Ishikawa (cell line): ENCODE measurements around the gene OSBP.

ENCODE experiments used
- CEBPB ChIP-seq: IDR thresholded peaks from 2 replicates; pipeline ENCODE4 v1.6.1; 2012
- CREB1 ChIP-seq: IDR thresholded peaks from 2 replicates; pipeline ENCODE4 v1.6.1; 2012; ENCODE audit warnings: low read depth
- EGR1 ChIP-seq: IDR thresholded peaks from 2 replicates; pipeline ENCODE4 v1.6.1; 2012
- EP300 ChIP-seq: IDR thresholded peaks from 2 replicates; pipeline ENCODE4 v1.6.1; 2012; ENCODE audit warnings: borderline replicate concordance
- FOXM1 ChIP-seq: IDR thresholded peaks from 2 replicates; pipeline ENCODE4 v1.6.1; 2012; ENCODE audit warnings: low read depth, borderline replicate concordance
- NFIC ChIP-seq: IDR thresholded peaks from 2 replicates; pipeline ENCODE4 v1.6.1; 2012
- RAD21 ChIP-seq: IDR thresholded peaks from 2 replicates; pipeline ENCODE4 v1.6.1; 2012; ENCODE audit warnings: low read depth
- TAF1 ChIP-seq: IDR thresholded peaks from 2 replicates; pipeline ENCODE4 v1.6.1; 2012; ENCODE audit warnings: low read depth, mild to moderate bottlenecking
- TCF12 ChIP-seq: IDR thresholded peaks from 2 replicates; pipeline ENCODE4 v1.6.1; 2012; ENCODE audit warnings: low read depth
- TEAD4 ChIP-seq: IDR thresholded peaks from 2 replicates; pipeline ENCODE4 v1.6.1; 2012
- YY1 ChIP-seq: IDR thresholded peaks from 2 replicates; pipeline ENCODE4 v1.6.1; 2012; ENCODE audit warnings: low read depth
- ZBTB7A ChIP-seq: IDR thresholded peaks from 2 replicates; pipeline ENCODE4 v1.6.1; 2012; ENCODE audit warnings: low read depth
- TF ChIP-seq, protein P1 (sequence below): IDR thresholded peaks from 2 replicates; pipeline ENCODE4 v1.6.1; 2012
- TF ChIP-seq, protein P2 (sequence below): IDR thresholded peaks from 2 replicates; pipeline ENCODE4 v1.6.1; 2012; ENCODE audit warnings: low read depth, mild to moderate bottlenecking
- TF ChIP-seq, protein P3 (sequence below): IDR thresholded peaks from 2 replicates; pipeline ENCODE4 v1.6.1; 2012

The OSBP gene

DNA sequence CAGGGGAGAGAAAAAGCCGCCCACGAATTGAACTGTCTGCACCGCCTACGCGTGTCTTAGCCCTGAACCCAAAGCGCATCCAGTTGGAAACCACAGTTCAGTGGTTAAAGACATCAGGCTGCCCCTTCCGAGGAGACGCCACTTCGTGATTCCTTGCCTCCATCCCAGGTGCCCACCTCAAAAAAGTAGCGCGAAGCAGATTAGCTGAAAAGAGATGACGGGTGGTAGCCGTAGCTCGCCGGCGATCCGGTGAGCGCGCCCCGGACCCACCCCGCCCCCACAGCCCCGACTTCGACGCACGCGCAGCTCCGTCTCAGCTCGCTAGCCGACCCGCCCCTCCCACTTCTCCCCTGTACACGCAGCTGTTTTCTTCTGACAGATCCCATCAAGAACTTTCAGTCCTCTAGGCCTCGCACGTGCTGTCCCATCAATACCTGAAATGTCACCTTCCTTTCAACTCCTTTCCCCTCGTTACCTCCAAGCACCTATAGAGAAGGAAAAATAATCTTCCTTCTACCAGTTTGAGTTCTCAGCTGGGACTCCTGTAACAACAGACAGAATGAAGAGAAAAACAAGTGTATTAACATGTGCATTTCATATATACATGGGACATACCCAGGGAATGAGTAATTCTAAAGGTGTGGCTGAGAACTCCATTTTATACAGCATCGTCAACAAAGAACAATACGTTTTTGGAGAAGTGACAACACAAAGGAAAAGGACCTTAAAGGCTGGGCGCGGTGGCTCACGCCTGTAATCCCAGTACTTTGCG is 54.7 kb downstream of the OSBP start:
- no peak; the same call in 1 of the 2 replicates for TF ChIP-seq TCF12
- no peak for TF ChIP-seq YY1
- no peak for TF ChIP-seq RAD21
- TF ChIP-seq, protein P1, sequence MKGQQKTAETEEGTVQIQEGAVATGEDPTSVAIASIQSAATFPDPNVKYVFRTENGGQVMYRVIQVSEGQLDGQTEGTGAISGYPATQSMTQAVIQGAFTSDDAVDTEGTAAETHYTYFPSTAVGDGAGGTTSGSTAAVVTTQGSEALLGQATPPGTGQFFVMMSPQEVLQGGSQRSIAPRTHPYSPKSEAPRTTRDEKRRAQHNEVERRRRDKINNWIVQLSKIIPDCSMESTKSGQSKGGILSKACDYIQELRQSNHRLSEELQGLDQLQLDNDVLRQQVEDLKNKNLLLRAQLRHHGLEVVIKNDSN: no peak
- no peak for TF ChIP-seq TAF1
- no peak for TF ChIP-seq FOXM1
- TF ChIP-seq CEBPB: no peak
- no peak for TF ChIP-seq NFIC
- TF ChIP-seq, protein P2, sequence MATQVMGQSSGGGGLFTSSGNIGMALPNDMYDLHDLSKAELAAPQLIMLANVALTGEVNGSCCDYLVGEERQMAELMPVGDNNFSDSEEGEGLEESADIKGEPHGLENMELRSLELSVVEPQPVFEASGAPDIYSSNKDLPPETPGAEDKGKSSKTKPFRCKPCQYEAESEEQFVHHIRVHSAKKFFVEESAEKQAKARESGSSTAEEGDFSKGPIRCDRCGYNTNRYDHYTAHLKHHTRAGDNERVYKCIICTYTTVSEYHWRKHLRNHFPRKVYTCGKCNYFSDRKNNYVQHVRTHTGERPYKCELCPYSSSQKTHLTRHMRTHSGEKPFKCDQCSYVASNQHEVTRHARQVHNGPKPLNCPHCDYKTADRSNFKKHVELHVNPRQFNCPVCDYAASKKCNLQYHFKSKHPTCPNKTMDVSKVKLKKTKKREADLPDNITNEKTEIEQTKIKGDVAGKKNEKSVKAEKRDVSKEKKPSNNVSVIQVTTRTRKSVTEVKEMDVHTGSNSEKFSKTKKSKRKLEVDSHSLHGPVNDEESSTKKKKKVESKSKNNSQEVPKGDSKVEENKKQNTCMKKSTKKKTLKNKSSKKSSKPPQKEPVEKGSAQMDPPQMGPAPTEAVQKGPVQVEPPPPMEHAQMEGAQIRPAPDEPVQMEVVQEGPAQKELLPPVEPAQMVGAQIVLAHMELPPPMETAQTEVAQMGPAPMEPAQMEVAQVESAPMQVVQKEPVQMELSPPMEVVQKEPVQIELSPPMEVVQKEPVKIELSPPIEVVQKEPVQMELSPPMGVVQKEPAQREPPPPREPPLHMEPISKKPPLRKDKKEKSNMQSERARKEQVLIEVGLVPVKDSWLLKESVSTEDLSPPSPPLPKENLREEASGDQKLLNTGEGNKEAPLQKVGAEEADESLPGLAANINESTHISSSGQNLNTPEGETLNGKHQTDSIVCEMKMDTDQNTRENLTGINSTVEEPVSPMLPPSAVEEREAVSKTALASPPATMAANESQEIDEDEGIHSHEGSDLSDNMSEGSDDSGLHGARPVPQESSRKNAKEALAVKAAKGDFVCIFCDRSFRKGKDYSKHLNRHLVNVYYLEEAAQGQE: no peak
- no peak for TF ChIP-seq CREB1
- peak; percentile 59; the same call in 1 of the 2 replicates for TF ChIP-seq TEAD4
- TF ChIP-seq, protein P3, sequence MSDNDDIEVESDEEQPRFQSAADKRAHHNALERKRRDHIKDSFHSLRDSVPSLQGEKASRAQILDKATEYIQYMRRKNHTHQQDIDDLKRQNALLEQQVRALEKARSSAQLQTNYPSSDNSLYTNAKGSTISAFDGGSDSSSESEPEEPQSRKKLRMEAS: peak; percentile 96
- no peak for TF ChIP-seq ZBTB7A
- no peak for TF ChIP-seq EP300
- TF ChIP-seq EGR1: peak; percentile 83

DNA sequence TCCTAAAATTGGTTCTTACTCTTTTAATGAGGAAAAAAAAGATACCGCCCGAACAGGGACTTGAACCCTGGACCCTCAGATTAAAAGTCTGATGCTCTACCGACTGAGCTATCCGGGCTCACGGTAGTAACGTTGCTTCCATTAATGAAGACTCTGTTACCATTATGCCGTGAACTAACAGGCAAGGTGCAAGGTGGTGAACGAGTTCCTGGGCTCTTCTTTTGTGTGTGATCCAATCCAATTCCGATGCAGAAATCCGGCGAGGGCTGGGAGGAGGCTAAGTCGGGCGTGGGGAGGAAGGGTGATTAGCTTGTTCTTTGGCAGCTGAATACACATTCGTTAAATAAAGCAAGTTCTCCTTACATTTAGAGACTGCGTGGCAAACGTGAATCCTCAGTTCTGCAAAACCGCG is 55.3 kb downstream of the OSBP start:
- TF ChIP-seq, protein P3: no peak
- TF ChIP-seq TEAD4: peak; percentile 94
- TF ChIP-seq TCF12: peak; percentile 20; the same call in 1 of the 2 replicates
- peak; percentile 35; the same call in 1 of the 2 replicates for TF ChIP-seq CEBPB

DNA sequence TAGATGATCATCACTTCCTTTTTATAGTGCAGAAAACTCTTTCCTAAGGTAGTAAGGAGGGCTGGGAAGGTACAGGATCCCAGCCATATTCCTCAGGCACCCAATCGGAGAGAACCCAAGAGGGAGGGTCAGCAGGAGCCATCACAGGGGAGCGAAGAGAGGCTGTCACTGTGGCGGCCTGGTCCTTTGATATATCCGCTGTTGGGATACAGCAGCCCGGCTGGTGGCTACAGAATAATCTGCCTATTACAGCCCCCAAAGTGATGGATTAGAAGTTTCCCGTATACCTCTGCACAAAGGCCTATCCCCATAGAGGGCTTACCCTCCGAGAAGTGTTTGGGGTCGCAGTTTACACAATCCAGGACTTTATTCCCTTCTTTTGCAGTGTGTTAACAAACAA is 55.7 kb downstream of the OSBP start:
- TF ChIP-seq TEAD4: no peak
- TF ChIP-seq CREB1: no peak
- TF ChIP-seq, protein P1: no peak
- no peak for TF ChIP-seq EP300
- TF ChIP-seq, protein P3: no peak
- TF ChIP-seq, protein P2: no peak
- no peak for TF ChIP-seq EGR1
- TF ChIP-seq YY1: no peak
- no peak for TF ChIP-seq FOXM1
- TF ChIP-seq NFIC: no peak
- no peak for TF ChIP-seq TAF1

DNA sequence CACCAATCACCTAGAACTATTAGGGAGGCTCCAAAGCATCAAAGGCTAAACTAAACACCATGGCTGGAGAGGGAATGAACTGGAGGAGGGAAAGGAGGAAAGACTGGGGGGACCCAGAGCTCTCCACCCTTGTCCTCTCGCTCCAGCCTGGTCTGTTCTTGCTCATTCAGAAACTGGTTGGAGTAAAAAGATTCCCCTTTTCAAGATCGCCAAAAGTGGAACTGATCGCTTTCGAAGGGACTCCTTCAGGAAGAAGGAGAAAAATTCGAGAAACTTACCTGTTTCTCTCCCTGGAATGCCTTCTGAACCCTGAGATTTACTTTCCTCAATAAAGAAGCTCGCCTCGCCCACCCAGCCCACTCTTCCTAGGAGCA is 57.3 kb downstream of the OSBP start:
- TF ChIP-seq FOXM1 (no peak), EP300 (no peak), YY1 (no peak), NFIC (no peak), EGR1 (no peak), TAF1 (no peak), CREB1 (no peak), TCF12 (no peak)
- TF ChIP-seq, protein P2: no peak
- TF ChIP-seq, protein P3: no peak
